GM06990 (cell line): ENCODE results near the gene TIGD1.

ENCODE experiments used
- DNase-seq: peaks from one replicate; pipeline ENCODE4 v3.0.0-alpha.2; 2011; ENCODE audit not compliant: insufficient read length; ENCODE audit errors: extremely low read depth
- H3K27me3 ChIP-seq: replicated peaks from 2 replicates; pipeline ENCODE4 v1.6.0; 2011; ENCODE audit warnings: low read length; ENCODE audit not compliant: control insufficient read depth, insufficient read depth
- H3K36me3 ChIP-seq: 2 replicates; pipeline ENCODE4 v1.5.1; 2011; ENCODE audit warnings: low read length; ENCODE audit not compliant: control insufficient read depth, insufficient read depth
- H3K4me3 ChIP-seq: replicated peaks from 2 replicates; pipeline ENCODE4 v1.5.1; 2011; ENCODE audit warnings: low read depth, mild to moderate bottlenecking, control low read depth, low read length
- CTCF ChIP-seq: IDR thresholded peaks from 2 replicates; pipeline ENCODE4 v1.5.1; 2011; ENCODE audit warnings: low read length, control low read depth, mild to moderate bottlenecking, inconsistent platforms; ENCODE audit not compliant: insufficient read depth, poor library complexity, severe bottlenecking

Gene TIGD1

DNA sequence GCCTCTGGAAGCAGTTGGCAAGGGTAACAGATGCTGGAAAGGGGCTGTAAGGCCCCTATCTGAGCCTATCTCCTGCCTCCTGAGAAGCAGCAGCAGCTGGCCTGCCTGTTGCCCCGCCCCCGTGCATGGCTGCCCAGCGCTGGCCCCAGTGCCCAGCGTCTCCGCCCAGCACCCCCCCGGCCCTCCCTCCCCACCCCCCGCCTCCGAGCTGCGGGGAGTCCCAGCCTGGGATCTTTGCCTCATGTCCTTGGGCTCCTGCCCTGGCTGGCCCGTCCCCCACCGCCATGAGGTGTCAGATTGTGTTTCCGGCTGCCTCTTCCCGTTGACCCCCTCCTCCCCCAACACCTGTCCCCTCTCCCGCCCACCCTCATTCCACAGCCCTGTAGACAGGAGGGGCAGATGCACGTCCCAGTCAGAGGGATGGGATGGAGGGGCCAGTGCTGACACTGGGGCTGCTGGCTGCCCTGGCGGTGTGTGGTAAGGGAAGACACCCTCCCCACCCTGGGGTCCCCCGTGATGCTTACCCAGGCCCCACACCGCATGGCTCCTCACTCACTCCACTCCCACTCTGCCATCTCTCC is 24.5 kb downstream of the TIGD1 start, which contains the start of gene CHRND:
Gene CHRND, plus strand, starts transcription at position 370 of the 581 bp plus-strand sequence. Its CDS starts 56 bp downstream, at position 426.
- no peak for TF ChIP-seq CTCF
- Histone ChIP-seq H3K4me3 (no peak within 1 kb of the TSS), H3K27me3 (peaks cover 1% of the 10 kb centered on the region; the same call in 1 of the 2 replicates)

GRCh38 chr2:232525199-232525598 is 25.2 kb downstream of the TIGD1 start:
- peaks cover 1% of the 10 kb centered on the region; the same call in 1 of the 2 replicates for H3K27me3 ChIP-seq
- TF ChIP-seq CTCF = no peak

More for the DNA sequence above, 24.5 kb downstream of the TIGD1 start, which contains the start of gene CHRND:
- no peak for DNase-seq
- H3K36me3 ChIP-seq = no peaks in the 10 kb centered on the region

DNA sequence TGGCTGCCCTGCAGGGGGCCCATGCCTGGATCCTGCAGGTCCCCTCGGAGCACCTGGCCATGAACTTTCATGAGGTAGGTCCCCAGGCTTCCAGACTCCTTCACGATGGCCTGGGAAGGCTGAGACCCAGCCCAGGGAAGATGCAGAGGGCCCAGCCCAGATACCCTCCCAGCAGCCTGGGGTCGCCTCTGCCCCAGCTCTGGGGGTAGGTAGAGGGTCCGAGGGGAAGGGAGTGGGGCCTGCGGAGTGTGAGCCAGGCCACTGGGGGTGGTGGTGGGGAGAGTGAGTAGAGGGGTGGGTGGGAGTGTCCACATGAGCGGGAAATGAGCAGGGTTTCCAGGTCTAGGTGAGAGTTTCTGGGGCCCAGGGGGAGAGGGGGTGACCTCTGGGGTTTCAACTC is 25.6 kb downstream of the TIGD1 start:
- no peaks in the 10 kb centered on the region for H3K36me3 ChIP-seq
- no peak for DNase-seq
- no peak overlapping the region for H3K4me3 ChIP-seq
- TF ChIP-seq CTCF = no peak
- H3K27me3 ChIP-seq = peaks cover 1% of the 10 kb centered on the region; the same call in 1 of the 2 replicates

More at GRCh38 chr2:232525199-232525598, 25.2 kb downstream of the TIGD1 start:
- no peaks in the 10 kb centered on the region for H3K36me3 ChIP-seq
- H3K4me3 ChIP-seq = no peak overlapping the region
- DNase-seq = no peak

DNA sequence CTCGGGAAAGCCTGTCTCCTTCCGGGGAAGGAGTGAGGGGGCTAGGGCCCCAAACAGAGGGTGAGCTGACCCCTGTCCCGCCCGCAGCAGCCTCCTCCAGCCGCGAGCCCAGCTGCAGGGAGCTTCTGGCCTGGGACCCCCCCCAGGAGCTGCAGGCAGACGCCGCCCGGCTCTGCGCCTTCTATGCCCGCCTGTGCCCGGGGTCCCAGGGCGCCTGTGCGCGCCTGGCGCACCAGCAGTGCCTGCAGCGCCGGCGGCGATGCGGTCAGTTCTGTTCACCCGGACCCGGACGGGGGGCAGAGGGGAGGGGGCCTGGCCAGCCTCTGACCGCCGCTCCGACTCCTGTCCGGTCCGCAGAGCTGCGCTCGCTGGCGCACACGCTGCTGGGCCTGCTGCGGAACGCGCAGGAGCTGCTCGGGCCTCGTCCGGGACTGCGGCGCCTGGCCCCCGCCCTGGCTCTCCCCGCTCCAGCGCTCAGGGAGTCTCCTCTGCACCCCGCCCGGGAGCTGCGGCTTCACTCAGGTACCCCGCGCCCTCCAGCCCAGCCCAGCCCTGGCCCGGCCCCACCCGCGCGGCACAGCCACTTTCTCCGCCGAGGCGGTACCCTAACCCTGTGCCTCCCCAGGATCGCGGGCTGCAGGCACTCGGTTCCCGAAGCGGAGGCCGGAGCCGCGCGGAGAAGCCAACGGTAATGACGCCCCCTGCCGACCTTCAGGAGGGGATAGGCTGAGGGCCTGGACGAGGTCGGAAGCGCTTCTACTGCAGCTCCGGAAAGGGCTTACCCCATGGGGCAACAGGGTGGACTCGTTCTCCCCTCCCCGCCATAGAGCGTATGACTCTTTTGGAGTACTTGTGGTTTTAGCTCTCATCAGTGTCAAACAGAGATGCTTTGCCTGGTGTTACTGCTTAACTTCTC is 26.4 kb downstream of the TIGD1 start:
- Histone ChIP-seq H3K4me3 (no peak overlapping the region), H3K27me3 (peaks cover 1% of the 10 kb centered on the region; the same call in 1 of the 2 replicates), H3K36me3 (no peaks in the 10 kb centered on the region)
- TF ChIP-seq CTCF = peak; percentile 34
- no peak for DNase-seq

DNA sequence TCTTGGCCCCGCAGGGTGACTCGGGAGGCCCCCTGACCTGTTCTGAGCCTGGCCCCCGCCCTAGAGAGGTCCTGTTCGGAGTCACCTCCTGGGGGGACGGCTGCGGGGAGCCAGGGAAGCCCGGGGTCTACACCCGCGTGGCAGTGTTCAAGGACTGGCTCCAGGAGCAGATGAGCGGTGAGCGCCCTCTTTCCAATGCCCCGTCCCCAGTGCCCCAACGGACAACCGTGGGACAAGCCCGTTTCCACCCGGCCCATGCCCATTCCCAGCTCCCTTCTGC is 27.0 kb downstream of the TIGD1 start:
- no peak for TF ChIP-seq CTCF
- H3K27me3 ChIP-seq = peaks cover 1% of the 10 kb centered on the region; the same call in 1 of the 2 replicates
- H3K4me3 ChIP-seq = no peak overlapping the region
- DNase-seq = no peak
- H3K36me3 ChIP-seq = no peaks in the 10 kb centered on the region
